Subcutaneous adipose tissue (tissue), 4 donors: ENCODE data around the gene CFHR2. TPM values are rescaled to one million over a fixed set of nuclear protein-coding genes. Genes with fewer than 3 reads are reported as not detected.
"Not testable (repeated sequence)": the region's sequence is repeated elsewhere in the genome, so short reads cannot be mapped to it uniquely, and the experiment has no call there.

Source experiments
- total RNA-seq, 4 donors: library from RNA; depleted of rRNA; stranded (reverse); fragments of >200 nt; gene quantifications; one replicate each; pipeline ENCODE4 v1.1.0, GENCODE V29; 2016
- TF ChIP-seq, protein P1 (sequence below): fragments of 450-650 bp; IDR thresholded peaks from one replicate; pipeline ENCODE4 v1.5.1; 2016; ENCODE audit warnings: low read depth, mild to moderate bottlenecking, control low read depth, antibody characterized with exemption, moderate library complexity

CFHR2 gene
- total RNA-seq, result not detected

DNA sequence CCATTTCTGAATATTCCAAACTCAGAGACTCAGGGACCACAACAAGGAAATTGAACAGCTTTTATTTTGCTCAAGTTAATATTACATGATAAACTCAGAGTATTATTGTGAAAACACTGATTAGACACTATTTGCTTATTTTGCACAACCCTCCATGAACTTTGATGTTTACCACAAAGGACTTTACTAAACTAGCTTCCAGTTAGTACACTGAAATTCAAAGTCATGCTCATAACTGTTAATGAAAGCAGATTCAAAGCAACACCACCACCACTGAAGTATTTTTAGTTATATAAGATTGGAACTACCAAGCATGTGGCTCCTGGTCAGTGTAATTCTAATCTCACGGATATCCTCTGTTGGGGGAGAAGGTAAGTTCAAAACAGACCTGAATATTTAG is at the start of gene CFHR2:
CFHR2 (plus strand) TSS at position 171 of the 400 bp plus-strand sequence; CDS start at position 314, 143 bp downstream.
- TF ChIP-seq, protein P1, sequence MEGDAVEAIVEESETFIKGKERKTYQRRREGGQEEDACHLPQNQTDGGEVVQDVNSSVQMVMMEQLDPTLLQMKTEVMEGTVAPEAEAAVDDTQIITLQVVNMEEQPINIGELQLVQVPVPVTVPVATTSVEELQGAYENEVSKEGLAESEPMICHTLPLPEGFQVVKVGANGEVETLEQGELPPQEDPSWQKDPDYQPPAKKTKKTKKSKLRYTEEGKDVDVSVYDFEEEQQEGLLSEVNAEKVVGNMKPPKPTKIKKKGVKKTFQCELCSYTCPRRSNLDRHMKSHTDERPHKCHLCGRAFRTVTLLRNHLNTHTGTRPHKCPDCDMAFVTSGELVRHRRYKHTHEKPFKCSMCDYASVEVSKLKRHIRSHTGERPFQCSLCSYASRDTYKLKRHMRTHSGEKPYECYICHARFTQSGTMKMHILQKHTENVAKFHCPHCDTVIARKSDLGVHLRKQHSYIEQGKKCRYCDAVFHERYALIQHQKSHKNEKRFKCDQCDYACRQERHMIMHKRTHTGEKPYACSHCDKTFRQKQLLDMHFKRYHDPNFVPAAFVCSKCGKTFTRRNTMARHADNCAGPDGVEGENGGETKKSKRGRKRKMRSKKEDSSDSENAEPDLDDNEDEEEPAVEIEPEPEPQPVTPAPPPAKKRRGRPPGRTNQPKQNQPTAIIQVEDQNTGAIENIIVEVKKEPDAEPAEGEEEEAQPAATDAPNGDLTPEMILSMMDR, result not testable (repeated sequence)

DNA sequence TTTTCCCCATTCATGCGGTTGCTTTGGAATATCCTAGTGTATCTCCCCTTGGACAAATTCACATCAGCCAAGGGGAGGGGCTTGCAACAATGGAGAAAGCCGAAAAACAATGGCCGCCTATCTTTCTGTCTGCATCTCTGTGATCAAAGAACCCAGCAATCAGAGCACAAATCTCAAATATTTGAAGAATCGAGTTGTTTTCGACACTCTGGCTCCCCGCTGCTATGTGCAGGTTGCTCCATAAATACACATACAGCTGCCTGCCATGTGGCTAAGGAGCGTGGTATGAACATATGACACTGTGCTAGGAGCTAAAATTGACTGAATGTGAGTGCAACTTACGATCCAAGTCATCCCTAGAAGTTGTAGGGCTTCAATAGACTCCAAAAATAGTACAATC is 47.2 kb upstream of the CFHR2 start:
- TF ChIP-seq, protein P1, result no peak

DNA sequence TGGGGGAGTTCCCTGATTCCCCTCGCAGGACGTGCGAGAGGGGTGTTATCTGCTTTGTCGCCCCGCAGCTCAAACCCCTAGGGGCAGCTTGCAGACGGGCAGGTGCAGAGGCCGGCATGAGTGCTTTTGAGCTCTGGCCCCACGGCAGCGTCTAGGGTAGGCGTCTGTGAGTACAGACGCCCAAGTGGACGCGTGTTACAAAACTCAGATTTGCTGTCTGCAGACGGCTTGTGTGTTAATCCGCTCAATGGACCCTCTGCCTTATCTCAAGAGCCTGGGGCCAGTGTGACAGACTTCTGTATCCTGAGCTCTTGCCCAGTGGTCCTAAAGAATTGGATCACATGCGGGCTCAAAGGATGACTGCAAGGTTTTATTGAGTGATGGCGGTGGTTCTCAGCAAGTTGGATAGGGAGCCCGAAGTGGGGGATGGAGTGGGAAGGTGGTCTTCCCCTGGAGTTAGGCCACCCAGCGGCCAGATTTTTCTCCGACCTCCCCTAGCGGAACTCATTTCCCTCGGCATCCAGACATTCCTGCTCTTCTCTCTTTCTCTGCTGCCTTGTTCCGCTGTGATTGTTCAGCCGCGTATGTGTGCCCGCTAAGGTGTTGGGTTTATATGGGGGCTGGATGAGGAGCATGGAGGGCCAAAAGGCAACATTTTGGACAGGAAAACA is 46.2 kb upstream of the CFHR2 start:
- TF ChIP-seq, protein P1, result no peak

DNA sequence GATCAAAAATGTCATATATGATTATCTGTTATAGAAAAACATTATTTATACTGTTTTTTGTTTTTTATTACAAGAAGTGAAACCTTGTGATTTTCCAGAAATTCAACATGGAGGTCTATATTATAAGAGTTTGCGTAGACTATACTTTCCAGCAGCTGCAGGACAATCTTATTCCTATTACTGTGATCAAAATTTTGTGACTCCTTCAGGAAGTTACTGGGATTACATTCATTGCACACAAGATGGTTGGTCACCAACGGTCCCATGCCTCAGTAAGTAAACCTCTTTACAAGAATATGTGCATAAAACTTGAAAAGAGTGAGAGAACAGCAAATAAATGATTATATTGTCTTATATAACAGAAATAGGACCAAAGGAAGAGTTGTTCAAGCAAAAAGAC is 41.2 kb upstream of the CFHR2 start:
- TF ChIP-seq, protein P1, result no peak

DNA sequence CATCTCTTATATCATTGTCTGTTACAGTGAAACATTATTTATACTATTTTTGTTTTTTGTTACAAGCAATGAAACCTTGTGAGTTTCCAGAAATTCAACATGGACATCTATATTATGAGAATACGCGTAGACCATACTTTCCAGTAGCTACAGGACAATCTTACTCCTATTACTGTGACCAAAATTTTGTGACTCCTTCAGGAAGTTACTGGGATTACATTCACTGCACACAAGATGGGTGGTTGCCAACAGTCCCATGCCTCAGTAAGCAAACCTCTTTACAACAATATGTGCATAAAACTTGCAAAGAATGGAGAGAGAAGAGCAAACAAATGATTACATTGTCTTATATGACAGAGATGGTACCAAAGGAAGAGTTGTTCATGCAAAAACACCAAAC is 33.3 kb upstream of the CFHR2 start:
- TF ChIP-seq, protein P1, result no peak

DNA sequence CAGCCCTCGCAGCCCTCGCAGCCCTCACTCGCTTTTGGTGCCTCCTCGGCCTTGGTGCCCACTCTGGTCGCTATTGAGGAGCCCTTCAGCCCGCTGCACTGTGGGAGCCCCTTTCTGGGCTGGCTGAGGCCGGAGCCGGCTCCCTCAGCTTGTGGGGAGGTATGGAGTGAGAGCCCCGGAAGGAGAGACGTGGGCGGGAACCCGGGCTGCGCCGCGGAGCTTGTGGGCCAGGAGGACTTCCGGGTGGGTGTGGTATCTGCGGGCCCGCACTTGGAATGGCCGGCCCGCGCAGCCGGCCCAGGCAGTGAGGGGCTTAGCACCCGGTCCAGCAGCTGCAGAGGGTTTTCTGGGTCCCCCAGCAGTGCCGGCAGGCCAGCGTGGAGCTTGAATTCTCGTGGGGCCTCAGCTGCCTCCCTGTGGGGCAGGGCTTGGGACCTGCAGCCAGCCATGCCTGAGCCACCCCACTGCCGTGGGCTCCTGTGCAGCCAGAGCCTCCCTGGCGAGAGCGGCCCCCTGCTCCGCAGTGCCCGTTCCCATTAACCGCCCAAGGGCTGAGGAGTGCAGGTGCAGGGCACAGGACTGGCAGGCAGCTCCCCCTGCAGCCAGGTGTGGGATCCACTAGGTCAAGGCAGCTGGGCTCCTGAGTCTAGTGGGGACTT is 9.9 kb upstream of the CFHR2 start:
- TF ChIP-seq, protein P1, result no peak

DNA sequence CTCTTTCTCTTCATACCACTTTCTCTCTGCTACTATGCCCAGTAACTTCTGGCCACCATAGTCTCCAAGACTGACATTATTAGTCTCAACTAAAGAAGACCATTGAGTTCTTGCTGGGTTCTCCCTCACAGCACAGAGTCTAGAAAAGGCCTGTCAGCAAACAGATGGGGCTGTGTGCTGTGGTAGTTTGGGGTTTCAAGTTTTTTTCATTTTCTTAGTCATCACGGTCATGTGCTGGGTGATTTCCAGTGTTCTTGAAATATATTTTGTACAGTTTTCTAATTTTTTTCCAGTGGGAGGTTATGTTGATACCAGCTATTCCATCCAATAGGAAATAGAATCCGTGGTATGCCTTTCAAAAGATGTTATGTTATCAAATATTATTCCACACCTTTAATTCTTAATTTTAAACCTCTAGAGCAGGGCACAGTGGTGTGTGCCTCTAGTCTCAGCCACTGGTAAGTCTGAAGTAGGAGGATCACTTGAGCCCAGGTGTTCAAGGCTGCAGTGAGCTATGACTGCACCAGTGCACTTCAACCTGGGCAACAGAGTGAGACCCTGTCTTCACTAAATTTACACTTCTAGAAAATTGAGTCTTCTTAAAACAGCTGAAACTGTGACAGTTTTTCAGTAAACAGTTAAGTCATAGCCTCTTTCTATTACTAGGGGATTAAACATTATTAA is 8.3 kb downstream of the CFHR2 start:
- TF ChIP-seq, protein P1, result no peak
